Left kidney (tissue), 2 donors: Measurements from ENCODE around the gene GLIS2. TPM values are rescaled to one million over a fixed set of nuclear protein-coding genes. Genes with fewer than 3 reads are reported as not detected.

Experiments used
- DNase-seq: peaks from one replicate; pipeline ENCODE4 v3.0.0-alpha.2; 2013
- polyA plus RNA-seq: library from polyadenylated mRNA; unstranded; fragments of 120-200 nt; gene quantifications from one replicate; pipeline ENCODE4 v1.2.1, GENCODE V29; 2013; ENCODE audit not compliant: insufficient read length

GLIS2 gene
- polyA plus RNA-seq, 1 donor = 32.5 TPM

DNA sequence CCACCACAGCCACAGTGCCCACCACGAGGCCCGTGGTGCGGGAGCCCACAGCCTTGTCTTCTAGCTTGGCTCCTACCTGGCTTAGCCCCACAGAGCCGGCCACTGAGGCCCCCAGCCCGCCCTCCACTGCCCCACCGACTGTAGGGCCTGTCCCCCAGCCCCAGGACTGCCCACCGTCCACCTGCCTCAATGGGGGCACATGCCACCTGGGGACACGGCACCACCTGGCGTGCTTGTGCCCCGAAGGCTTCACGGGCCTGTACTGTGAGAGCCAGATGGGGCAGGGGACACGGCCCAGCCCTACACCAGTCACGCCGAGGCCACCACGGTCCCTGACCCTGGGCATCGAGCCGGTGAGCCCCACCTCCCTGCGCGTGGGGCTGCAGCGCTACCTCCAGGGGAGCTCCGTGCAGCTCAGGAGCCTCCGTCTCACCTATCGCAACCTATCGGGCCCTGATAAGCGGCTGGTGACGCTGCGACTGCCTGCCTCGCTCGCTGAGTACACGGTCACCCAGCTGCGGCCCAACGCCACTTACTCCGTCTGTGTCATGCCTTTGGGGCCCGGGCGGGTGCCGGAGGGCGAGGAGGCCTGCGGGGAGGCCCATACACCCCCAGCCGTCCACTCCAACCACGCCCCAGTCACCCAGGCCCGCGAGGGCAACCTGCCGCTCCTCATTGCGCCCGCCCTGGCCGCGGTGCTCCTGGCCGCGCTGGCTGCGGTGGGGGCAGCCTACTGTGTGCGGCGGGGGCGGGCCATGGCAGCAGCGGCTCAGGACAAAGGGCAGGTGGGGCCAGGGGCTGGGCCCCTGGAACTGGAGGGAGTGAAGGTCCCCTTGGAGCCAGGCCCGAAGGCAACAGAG is 66.3 kb downstream of the GLIS2 start:
- DNase-seq = no peak

DNA sequence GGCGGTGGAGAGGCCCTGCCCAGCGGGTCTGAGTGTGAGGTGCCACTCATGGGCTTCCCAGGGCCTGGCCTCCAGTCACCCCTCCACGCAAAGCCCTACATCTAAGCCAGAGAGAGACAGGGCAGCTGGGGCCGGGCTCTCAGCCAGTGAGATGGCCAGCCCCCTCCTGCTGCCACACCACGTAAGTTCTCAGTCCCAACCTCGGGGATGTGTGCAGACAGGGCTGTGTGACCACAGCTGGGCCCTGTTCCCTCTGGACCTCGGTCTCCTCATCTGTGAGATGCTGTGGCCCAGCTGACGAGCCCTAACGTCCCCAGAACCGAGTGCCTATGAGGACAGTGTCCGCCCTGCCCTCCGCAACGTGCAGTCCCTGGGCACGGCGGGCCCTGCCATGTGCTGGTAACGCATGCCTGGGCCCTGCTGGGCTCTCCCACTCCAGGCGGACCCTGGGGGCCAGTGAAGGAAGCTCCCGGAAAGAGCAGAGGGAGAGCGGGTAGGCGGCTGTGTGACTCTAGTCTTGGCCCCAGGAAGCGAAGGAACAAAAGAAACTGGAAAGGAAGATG is 67.0 kb downstream of the GLIS2 start:
- no peak for DNase-seq

- DNase-seq = no peak
Measured at GRCh38 chr16:4383591-4384444, 68.0 kb downstream of the GLIS2 start.

GRCh38 chr16:4384509-4384942 is 68.7 kb downstream of the GLIS2 start:
- DNase-seq = no peak

- DNase-seq = no peak
Measured at GRCh38 chr16:4385066-4385788, 69.4 kb downstream of the GLIS2 start.

DNA sequence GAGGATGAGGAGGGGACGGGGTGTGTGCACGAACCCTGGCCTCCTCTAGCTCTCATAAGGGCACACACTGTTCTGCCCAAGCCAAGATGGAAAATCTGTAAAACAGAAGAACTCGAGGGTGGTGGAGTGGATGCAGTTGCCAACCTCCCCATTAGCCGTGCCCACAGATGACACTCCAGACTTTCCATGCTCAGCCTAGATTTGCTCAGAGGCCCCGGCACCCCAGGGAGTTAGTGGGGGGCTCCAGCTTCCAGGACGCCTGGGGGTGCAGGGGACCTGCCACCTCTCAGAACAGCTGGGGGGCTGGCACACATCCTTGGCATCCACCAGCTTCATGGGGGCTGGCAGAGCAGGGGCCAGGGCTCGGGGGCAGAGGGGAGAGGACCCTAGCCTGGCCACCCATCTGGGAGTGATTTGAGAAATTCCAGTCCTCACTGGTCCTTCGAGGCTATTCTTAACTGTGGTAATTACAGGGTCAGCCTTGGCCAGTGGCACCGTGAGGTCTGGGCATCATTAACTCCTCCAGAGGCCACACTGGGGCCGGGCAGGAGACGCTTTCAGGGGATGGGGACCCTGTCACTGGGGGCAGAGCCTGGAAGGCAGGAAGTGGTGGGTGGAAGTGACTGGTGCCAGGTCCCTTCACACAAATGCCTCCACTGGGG is 70.1 kb downstream of the GLIS2 start:
- no peak for DNase-seq

GRCh38 chr16:4386451-4386805 is 70.6 kb downstream of the GLIS2 start:
- DNase-seq = no peak

GRCh38 chr16:4386951-4387565 is 71.2 kb downstream of the GLIS2 start:
- DNase-seq = no peak

- no peak for DNase-seq
Measured at GRCh38 chr16:4387781-4388180, 71.9 kb downstream of the GLIS2 start.

GRCh38 chr16:4388271-4389021 is 72.6 kb downstream of the GLIS2 start:
- no peak for DNase-seq

Other genes with a start within 250 kb of the GLIS2 start
- 9.5 TPM for gene ADCY9, start 199.6 kb upstream of the GLIS2 start, polyA plus RNA-seq
- 0.93 TPM for gene SRL, start 74.0 kb upstream of the GLIS2 start, polyA plus RNA-seq
- gene TFAP4, start 43.0 kb upstream of the GLIS2 start, polyA plus RNA-seq = 16.4 TPM
- gene PAM16, start 35.3 kb downstream of the GLIS2 start, polyA plus RNA-seq = 20.4 TPM
- gene VASN, start 55.8 kb downstream of the GLIS2 start, polyA plus RNA-seq = 30.1 TPM
- 20.3 TPM for gene CORO7, start 100.5 kb downstream of the GLIS2 start, polyA plus RNA-seq
- 39.7 TPM for gene DNAJA3, start 109.8 kb downstream of the GLIS2 start, polyA plus RNA-seq
- gene NMRAL1, start 158.6 kb downstream of the GLIS2 start, polyA plus RNA-seq = 33.7 TPM
- gene HMOX2, start 160.3 kb downstream of the GLIS2 start, polyA plus RNA-seq = 38.6 TPM
- gene CDIP1, start 222.7 kb downstream of the GLIS2 start, polyA plus RNA-seq = 28.4 TPM
- 0.33 TPM for gene C16orf96, start 240.3 kb downstream of the GLIS2 start, polyA plus RNA-seq